ENCODE data around the gene DDX56. TPM values are rescaled to one million over a fixed set of nuclear protein-coding genes. Genes with fewer than 3 reads are reported as not detected.

The DDX56 gene
- total RNA-seq, 1 experiment from 2014 or later = 120 TPM

DNA sequence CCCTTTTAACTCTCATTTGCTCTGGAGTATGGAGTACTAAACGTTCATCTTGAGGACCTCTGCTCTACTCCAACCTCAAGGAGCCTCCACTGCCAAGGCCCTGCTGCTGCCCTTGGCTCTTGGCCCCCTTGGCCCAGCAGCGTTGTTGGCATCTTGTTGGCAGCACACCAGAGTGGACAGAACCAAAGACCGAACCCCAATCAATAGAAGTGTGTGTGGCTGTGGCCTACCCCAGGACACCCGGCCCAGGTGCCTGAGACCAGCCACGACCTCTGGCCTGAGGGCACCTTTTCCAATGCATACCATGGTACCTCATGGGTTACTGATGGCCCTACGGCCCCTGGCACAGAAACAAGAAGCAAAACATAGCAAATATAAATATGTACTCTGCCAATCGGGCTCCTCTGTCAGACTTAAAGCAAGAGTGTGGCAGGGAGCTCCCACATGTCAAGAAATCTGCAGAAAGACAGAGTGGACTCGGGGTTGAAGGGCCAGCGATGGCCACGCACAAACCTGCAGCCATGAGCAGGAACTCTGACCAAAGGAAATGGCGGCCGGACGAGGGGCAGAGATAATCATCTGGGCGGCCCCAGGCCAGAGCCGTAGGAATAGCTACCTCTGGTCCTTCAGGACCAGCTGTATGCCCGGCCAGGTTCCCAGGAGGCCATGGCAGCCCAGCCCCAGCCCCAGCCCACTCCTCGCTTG lies 35.5 kb downstream of the DDX56 start:
- H3K4ac ChIP-seq (ENCODE audit: low read depth, low read length) = no peak overlapping the region
- Mint-ChIP-seq H3K27me3 (ENCODE audit: low read depth) (peaks cover 2% of the 10 kb centered on the region; the same call in 1 of the 2 replicates), H3K4me3 (no peak overlapping the region), H3K27ac (peak overlapping the region in 1 of 3 experiments; percentile 71; a peak in 1 of 7 replicates), H3K9me3 (no peaks in the 10 kb centered on the region), H3K36me3 (ENCODE audit: insufficient read depth in 1 of 3, low read depth in 3 of 3) (no peaks in the 10 kb centered on the region; a peak in 1 of 7 replicates), H3K4me1 (peaks cover 0 to 4% of the 10 kb centered on the region in 2 experiments; a peak in 1 of 4 replicates)
- WGBS (ENCODE audit: extremely low coverage, insufficient read length, low lambda C conversion rate) = no CpG with 5 or more reads among the region's 17 CpGs
- no peak overlapping the region for H2AK5ac ChIP-seq (ENCODE audit: insufficient read length, low read length)
- no peaks in the 10 kb centered on the region for H3K79me1 ChIP-seq (ENCODE audit: insufficient read depth, low read depth, low read length, poor library complexity, severe bottlenecking)
- H4K8ac ChIP-seq (replicated peaks; ENCODE audit: insufficient read length, low read depth, low read length) = no peak overlapping the region
- no peak overlapping the region for H2BK12ac ChIP-seq (ENCODE audit: insufficient read length, low read depth, low read length)
- no peak overlapping the region for H2AFZ ChIP-seq (ENCODE audit: low read length)
- no peak overlapping the region for H3K4me2 ChIP-seq (ENCODE audit: insufficient read depth, insufficient read length, low read length)
- H3K79me2 ChIP-seq (ENCODE audit: insufficient read depth, low read length) = no peaks in the 10 kb centered on the region
- no peak overlapping the region for H3K14ac ChIP-seq (ENCODE audit: insufficient read depth, low read length)
- H3K23me2 ChIP-seq (ENCODE audit: insufficient read length, low read depth, low read length, poor library complexity, severe bottlenecking) = no peaks in the 10 kb centered on the region
- H2BK15ac ChIP-seq (ENCODE audit: low read depth, low read length) = no peak overlapping the region
- H4K5ac ChIP-seq (ENCODE audit: insufficient read length, low read depth, low read length) = no peak overlapping the region
- no peak overlapping the region for H4K91ac ChIP-seq (ENCODE audit: insufficient read length, low read depth, low read length)
- no peak for TF ChIP-seq CTCF (conservative IDR thresholded peaks at IDR 0.05)
- H3K18ac ChIP-seq (ENCODE audit: insufficient read length, low read depth, low read length) = no peak overlapping the region
- DNase-seq = no peak
- H2BK5ac ChIP-seq (ENCODE audit: insufficient read length, low read length) = no peak overlapping the region
- H3T11ph ChIP-seq (ENCODE audit: low read length) = no peak overlapping the region
- no peak overlapping the region for H3K56ac ChIP-seq (ENCODE audit: insufficient read length, low read depth, low read length)
- H3K9me3 ChIP-seq (ENCODE audit: control insufficient read depth, low read depth, low read length) = no peaks in the 10 kb centered on the region
- H3K23ac ChIP-seq (ENCODE audit: insufficient read length, low read depth, low read length) = no peak overlapping the region
- H3K9ac ChIP-seq (ENCODE audit: extremely low read depth, insufficient read length, low read length) = no peak overlapping the region
- no peaks in the 10 kb centered on the region for H4K20me1 ChIP-seq (ENCODE audit: control insufficient read depth, insufficient read depth, insufficient read length)
- H3K27ac ChIP-seq (ENCODE audit: insufficient read length, low read depth, low read length) = no peak overlapping the region
- no peaks in the 10 kb centered on the region for H3K4me1 ChIP-seq (ENCODE audit: insufficient read depth, low read length)
- H3K27me3 ChIP-seq (ENCODE audit: insufficient read depth, low read length) = no peaks in the 10 kb centered on the region
- no peak overlapping the region for H2BK120ac ChIP-seq (ENCODE audit: low read depth, low read length, poor library complexity, severe bottlenecking)
- H2BK20ac ChIP-seq (ENCODE audit: low read depth, low read length, poor library complexity, severe bottlenecking) = no peak overlapping the region
